ENCODE data around the gene HIVEP3. TPM values are rescaled to one million over a fixed set of nuclear protein-coding genes. Genes with fewer than 3 reads are reported as not detected.

HIVEP3 gene
- total RNA-seq, 1 experiment from 2014 or later = 1.4 TPM

GRCh38 chr1:41875487-41875886 is 43.2 kb downstream of the HIVEP3 start:
- Mint-ChIP-seq H3K27me3 (ENCODE audit: low read depth) (no peaks in the 10 kb centered on the region), H3K4me1 (peaks cover 42 to 44% of the 10 kb centered on the region in 2 experiments), H3K4me3 (no peak overlapping the region), H3K27ac (peak overlapping the region in 1 of 3 experiments; percentile 44; a peak in 1 of 7 replicates), H3K36me3 (ENCODE audit: insufficient read depth in 1 of 3, low read depth in 3 of 3) (no peaks in the 10 kb centered on the region), H3K9me3 (no peaks in the 10 kb centered on the region; a peak in 1 of 5 replicates)
- Histone ChIP-seq H4K8ac (replicated peaks; ENCODE audit: insufficient read length, low read depth, low read length) (no peak overlapping the region), H2AK5ac (ENCODE audit: insufficient read length, low read length) (no peak overlapping the region), H3K23ac (ENCODE audit: insufficient read length, low read depth, low read length) (no peak overlapping the region), H2AFZ (ENCODE audit: low read length) (no peak overlapping the region), H3K23me2 (ENCODE audit: insufficient read length, low read depth, low read length, poor library complexity, severe bottlenecking) (no peaks in the 10 kb centered on the region), H3K4me1 (ENCODE audit: insufficient read depth, low read length) (peaks cover 20% of the 10 kb centered on the region; the same call in 1 of the 2 replicates), H2BK20ac (ENCODE audit: low read depth, low read length, poor library complexity, severe bottlenecking) (no peak overlapping the region), H3K79me1 (ENCODE audit: insufficient read depth, low read depth, low read length, poor library complexity, severe bottlenecking) (no peaks in the 10 kb centered on the region), H4K20me1 (ENCODE audit: control insufficient read depth, insufficient read depth, insufficient read length) (no peaks in the 10 kb centered on the region), H4K91ac (ENCODE audit: insufficient read length, low read depth, low read length) (no peak overlapping the region), H2BK120ac (ENCODE audit: low read depth, low read length, poor library complexity, severe bottlenecking) (no peak overlapping the region), H3K27ac (ENCODE audit: insufficient read length, low read depth, low read length) (no peak overlapping the region), H3K18ac (ENCODE audit: insufficient read length, low read depth, low read length) (no peak overlapping the region), H4K5ac (ENCODE audit: insufficient read length, low read depth, low read length) (no peak overlapping the region), H2BK12ac (ENCODE audit: insufficient read length, low read depth, low read length) (no peak overlapping the region), H3K14ac (ENCODE audit: insufficient read depth, low read length) (no peak overlapping the region), H3K9ac (ENCODE audit: extremely low read depth, insufficient read length, low read length) (no peak overlapping the region), H2BK15ac (ENCODE audit: low read depth, low read length) (no peak overlapping the region), H3K79me2 (ENCODE audit: insufficient read depth, low read length) (no peaks in the 10 kb centered on the region), H3T11ph (ENCODE audit: low read length) (no peak overlapping the region), H3K27me3 (ENCODE audit: insufficient read depth, low read length) (no peaks in the 10 kb centered on the region), H2BK5ac (ENCODE audit: insufficient read length, low read length) (no peak overlapping the region), H3K4me2 (ENCODE audit: insufficient read depth, insufficient read length, low read length) (no peak overlapping the region), H3K56ac (ENCODE audit: insufficient read length, low read depth, low read length) (no peak overlapping the region), H3K9me3 (ENCODE audit: control insufficient read depth, low read depth, low read length) (no peaks in the 10 kb centered on the region), H3K4ac (ENCODE audit: low read depth, low read length) (no peak overlapping the region)
- no peak for TF ChIP-seq CTCF (conservative IDR thresholded peaks at IDR 0.05)
- no CpG with 5 or more reads among the region's 3 CpGs for WGBS (ENCODE audit: extremely low coverage, insufficient read length, low lambda C conversion rate)
- DNase-seq = no peak

Data from H9 (cell line).